Activated CD4-positive, alpha-beta T cell treated with anti-CD3 and anti-CD28 coated beads for 1 hour (primary cell): Measurements from ENCODE around the gene ZNF784.

Experiments
- DNase-seq: peaks from one replicate; pipeline ENCODE4 v3.0.0-alpha.2; 2020

ZNF784 gene

GRCh38 chr19:55617426-55617825 lies 6.9 kb downstream of the ZNF784 start:
- DNase-seq, result no peak

- DNase-seq, result no peak
Measured at GRCh38 chr19:55616395-55616875, 7.9 kb downstream of the ZNF784 start.

GRCh38 chr19:55615543-55616394 lies 8.6 kb downstream of the ZNF784 start:
- no peak for DNase-seq

- DNase-seq, result no peak
Measured at GRCh38 chr19:55614711-55615542, 9.4 kb downstream of the ZNF784 start.

GRCh38 chr19:55613930-55614710 lies 10.2 kb downstream of the ZNF784 start:
- no peak for DNase-seq

GRCh38 chr19:55613396-55613795 lies 11.0 kb downstream of the ZNF784 start:
- no peak for DNase-seq

DNA sequence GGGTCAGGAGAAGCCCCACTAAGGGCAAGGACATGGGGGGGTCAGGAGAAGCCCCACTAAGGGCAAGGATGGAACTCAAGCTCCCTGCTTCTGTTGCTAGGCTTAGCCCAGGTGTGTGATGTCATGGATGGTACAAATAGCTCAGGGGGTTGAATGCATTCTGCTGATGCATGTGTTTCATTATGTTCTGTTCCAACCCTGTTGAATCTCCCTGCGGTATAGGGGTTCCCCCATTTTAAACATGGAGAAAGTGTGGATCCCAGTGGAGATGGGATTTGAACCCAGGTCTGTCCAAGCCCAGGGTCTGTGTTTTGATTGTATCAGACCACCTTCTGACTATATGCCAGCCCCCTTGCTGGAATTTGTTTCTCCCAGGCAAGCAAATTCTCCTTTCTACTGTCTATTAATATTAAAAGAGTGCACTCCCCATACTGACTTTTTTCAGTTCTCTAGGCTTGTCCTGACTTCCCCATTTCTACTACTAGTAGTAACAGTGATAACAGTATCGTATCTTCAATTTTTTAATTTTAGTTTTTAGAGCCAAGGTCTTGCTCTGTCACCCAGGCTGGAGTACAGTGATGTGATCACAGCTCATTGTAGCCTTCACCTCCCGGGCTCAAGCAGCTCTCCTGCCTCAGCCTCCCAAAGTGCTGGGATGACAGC lies 12.3 kb downstream of the ZNF784 start:
- no peak for DNase-seq

- DNase-seq, result no peak
Measured at GRCh38 chr19:55611300-55611982, 12.9 kb downstream of the ZNF784 start.

DNA sequence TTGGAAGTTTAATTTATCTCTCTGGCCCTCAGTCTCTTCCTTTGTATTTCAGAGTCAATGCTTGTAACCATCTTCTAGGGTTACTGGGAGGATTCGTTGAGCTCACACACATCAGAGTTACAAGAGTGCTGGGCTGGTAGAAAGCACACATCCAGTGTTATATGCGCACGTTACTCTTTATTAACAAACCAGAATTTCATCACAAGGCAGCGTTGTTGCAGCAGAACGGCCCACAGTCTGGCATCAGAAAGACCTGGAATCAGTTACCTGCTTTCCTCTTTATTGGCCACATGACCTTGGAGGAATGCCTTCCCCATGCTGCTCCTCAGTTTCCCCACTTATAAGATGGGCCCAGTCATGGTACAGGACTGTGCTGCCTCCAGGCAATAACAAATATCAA lies 15.0 kb downstream of the ZNF784 start:
- no peak for DNase-seq

DNA sequence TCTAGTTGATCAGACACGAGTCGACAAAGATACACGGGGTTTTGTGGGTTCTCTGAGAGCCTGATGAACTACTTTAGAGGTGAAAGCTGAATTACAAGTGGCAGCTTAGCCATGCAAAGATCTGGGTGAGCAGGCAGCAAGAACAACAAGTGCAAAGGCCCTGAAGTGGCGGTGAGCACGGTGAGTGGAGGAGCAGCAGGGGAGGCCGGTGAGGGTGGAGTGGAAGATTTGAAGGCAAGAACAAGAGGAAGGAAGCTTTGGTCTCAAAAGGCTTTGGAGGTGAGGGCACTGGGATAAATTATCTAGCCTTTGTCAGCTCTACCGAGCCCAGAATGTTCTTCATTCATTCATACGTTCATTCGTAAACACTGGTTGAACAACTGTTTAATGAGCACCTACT lies 17.5 kb downstream of the ZNF784 start:
- no peak for DNase-seq

- DNase-seq, result no peak
Measured at GRCh38 chr19:55606471-55606787, 17.9 kb downstream of the ZNF784 start.

DNA sequence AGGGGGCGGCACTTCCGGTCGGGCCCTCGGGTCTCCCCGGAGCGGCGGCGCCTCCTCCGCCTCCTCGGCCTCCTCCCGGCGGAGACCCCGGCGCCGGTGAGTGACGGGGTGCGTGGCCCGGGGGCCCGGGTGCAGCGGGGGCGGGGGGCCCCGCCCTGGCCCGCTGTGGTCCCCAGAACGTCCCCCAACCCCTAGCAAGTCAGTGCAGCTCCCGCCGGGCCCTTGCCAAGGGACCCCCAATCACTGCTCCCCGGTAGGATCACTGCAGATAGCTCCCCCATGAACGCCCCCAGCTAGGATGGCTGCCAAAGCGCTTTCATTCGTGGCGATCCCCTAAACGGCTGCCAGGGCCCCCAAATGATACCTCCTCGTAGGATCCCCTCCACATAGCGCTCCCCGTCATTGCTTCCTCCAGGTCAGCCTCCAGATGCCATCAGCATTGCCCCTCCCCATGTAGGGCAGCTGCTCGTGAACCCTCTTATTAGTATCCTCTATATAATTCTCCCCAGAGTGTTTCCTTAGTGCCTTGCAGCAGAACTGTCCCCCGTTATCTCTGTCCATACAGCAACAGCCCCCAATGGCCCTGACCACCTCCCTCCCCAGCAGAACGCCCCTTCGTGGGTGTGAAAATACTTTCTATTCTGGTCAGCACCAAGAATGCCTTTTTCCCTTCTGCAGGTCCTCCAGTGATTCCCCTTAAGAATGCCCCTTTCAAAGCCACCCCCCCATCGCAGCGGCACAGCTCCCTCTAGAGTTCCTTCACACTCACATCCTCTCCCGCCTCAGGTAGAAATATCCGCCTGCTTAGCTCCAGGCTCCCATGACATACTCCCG lies 18.5 kb downstream of the ZNF784 start, which contains the start of gene ZNF865:
TSS of gene ZNF865 (plus strand) at position 11 of the 834 bp plus-strand sequence. CDS start 7,972 bp downstream, outside the sequence.
- peak; percentile 58 for DNase-seq

- DNase-seq, result peak; percentile 98
Measured at GRCh38 chr19:55605207-55605636, 19.1 kb downstream of the ZNF784 start.

DNA sequence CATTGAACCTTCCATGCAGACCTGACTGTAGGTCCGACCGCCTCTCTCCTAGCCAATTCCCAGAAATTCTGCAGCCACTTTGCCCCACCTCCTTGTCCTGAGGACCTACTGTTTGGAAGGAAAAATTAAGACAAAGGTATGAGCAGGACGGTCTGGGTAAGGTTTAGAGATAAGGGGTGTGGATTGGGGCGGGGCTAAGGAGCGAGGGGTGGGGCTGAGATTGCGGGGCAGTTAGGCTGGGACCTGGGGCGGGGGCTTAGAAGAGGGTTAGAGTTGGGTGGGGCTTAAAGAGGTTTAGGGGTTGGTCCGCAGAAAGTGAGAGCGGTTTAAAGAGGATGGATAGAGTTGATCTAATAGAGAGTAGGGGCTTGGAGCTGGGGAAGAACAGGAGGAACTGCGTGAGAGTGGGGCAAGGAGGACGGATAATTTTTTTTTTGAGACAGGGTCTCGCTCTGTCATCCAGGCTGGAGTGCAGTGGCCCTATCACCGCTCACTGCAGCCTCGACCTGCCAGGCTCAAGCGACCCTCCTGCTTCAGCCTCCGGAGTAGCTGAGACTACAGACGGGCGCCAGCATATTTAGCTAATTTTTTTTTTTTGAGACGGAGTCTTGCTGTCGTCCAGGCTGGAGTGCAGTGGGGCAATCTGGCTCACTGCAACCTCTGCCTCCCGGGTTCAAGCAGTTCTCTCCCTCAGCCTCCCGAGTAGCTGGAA lies 20.6 kb downstream of the ZNF784 start:
- DNase-seq, result no peak

GRCh38 chr19:55603115-55603514 lies 21.3 kb downstream of the ZNF784 start:
- no peak for DNase-seq

GRCh38 chr19:55602104-55603001 lies 22.0 kb downstream of the ZNF784 start:
- DNase-seq, result no peak

- no peak for DNase-seq
Measured at GRCh38 chr19:55601084-55601483, 23.3 kb downstream of the ZNF784 start.

- DNase-seq, result no peak
Measured at GRCh38 chr19:55600662-55601028, 23.7 kb downstream of the ZNF784 start.
